ENCODE data around the gene GALNT13. TPM values are rescaled to one million over a fixed set of nuclear protein-coding genes. Genes with fewer than 3 reads are reported as not detected.

Gene GALNT13
- total RNA-seq, 2 donors from 2014 or later = 6.0 to 9.8 TPM

- Histone ChIP-seq H3K4me3 (ENCODE audit: low read length) (no peak overlapping the region), H3K27me3 (ENCODE audit: control insufficient read depth, insufficient read depth, low read length, poor library complexity, severe bottlenecking) (no peaks in the 10 kb centered on the region), H3K36me3 (ENCODE audit: control insufficient read depth, insufficient read depth, low read length) (no peaks in the 10 kb centered on the region), H3K27ac (ENCODE audit: low read depth, low read length) (no peak overlapping the region), H3K9ac (ENCODE audit: extremely low read depth, low read length, poor library complexity, severe bottlenecking) (no peak overlapping the region), H3K4me1 (ENCODE audit: control insufficient read depth, insufficient read depth, low read length) (no peaks in the 10 kb centered on the region), H3K9me3 (ENCODE audit: control insufficient read depth, low read length) (peaks cover 15% of the 10 kb centered on the region)
- peaks cover 16% of the 10 kb centered on the region for H3K9me3 Mint-ChIP-seq
- no peaks in the 10 kb centered on the region for H3K27me3 Mint-ChIP-seq (ENCODE audit: insufficient read depth)
- H3K4me3 Mint-ChIP-seq = no peak overlapping the region
- H3K4me1 Mint-ChIP-seq = peaks cover 17% of the 10 kb centered on the region
- WGBS, 2 experiments (ENCODE audit: insufficient coverage in 1 of 2, insufficient read length in 1 of 2) = 92 to 94% methylated on average over 5 of the region's 5 CpGs
- no peak for TF ChIP-seq CTCF (conservative IDR thresholded peaks at IDR 0.05)
- DNase-seq = no peak
- peaks cover 2% of the 10 kb centered on the region for H3K36me3 Mint-ChIP-seq (ENCODE audit: low read depth)
- no peak overlapping the region for H3K27ac Mint-ChIP-seq
Measured at GRCh38 chr2:154477319-154477718, 605.6 kb downstream of the GALNT13 start.

- no peak overlapping the region for H3K9ac ChIP-seq (ENCODE audit: extremely low read depth, low read length, poor library complexity, severe bottlenecking)
- no peak for DNase-seq
- Mint-ChIP-seq H3K4me1 (peaks cover 32% of the 10 kb centered on the region), H3K36me3 (ENCODE audit: low read depth) (no peaks in the 10 kb centered on the region), H3K9me3 (no peaks in the 10 kb centered on the region), H3K27me3 (ENCODE audit: insufficient read depth) (no peaks in the 10 kb centered on the region), H3K27ac (no peak overlapping the region), H3K4me3 (no peak overlapping the region)
- H3K4me1 ChIP-seq (ENCODE audit: control insufficient read depth, insufficient read depth, low read length) = no peaks in the 10 kb centered on the region
- H3K9me3 ChIP-seq (ENCODE audit: control insufficient read depth, low read length) = no peaks in the 10 kb centered on the region
- H3K36me3 ChIP-seq (ENCODE audit: control insufficient read depth, insufficient read depth, low read length) = no peaks in the 10 kb centered on the region
- no peak overlapping the region for H3K4me3 ChIP-seq (ENCODE audit: low read length)
- no peak for TF ChIP-seq CTCF (conservative IDR thresholded peaks at IDR 0.05)
- no peaks in the 10 kb centered on the region for H3K27me3 ChIP-seq (ENCODE audit: control insufficient read depth, insufficient read depth, low read length, poor library complexity, severe bottlenecking)
- 82% methylated on average over 1 of the region's 1 CpG; no CpG with 5 or more reads in 1 of the 2 experiments for WGBS, 2 experiments (ENCODE audit: insufficient coverage in 1 of 2, insufficient read length in 1 of 2)
- no peak overlapping the region for H3K27ac ChIP-seq (ENCODE audit: low read depth, low read length)
Measured at GRCh38 chr2:154480521-154480920, 608.8 kb downstream of the GALNT13 start.

- peaks cover 32% of the 10 kb centered on the region for H3K4me1 Mint-ChIP-seq
- H3K27ac Mint-ChIP-seq = no peak overlapping the region
Measured at GRCh38 chr2:154481336-154481735, 609.6 kb downstream of the GALNT13 start.

More at GRCh38 chr2:154481336-154481735, 609.6 kb downstream of the GALNT13 start:
- DNase-seq = no peak
- Histone ChIP-seq H3K9me3 (ENCODE audit: control insufficient read depth, low read length) (no peaks in the 10 kb centered on the region), H3K27me3 (ENCODE audit: control insufficient read depth, insufficient read depth, low read length, poor library complexity, severe bottlenecking) (no peaks in the 10 kb centered on the region), H3K4me3 (ENCODE audit: low read length) (no peak overlapping the region), H3K4me1 (ENCODE audit: control insufficient read depth, insufficient read depth, low read length) (no peaks in the 10 kb centered on the region), H3K36me3 (ENCODE audit: control insufficient read depth, insufficient read depth, low read length) (no peaks in the 10 kb centered on the region), H3K27ac (ENCODE audit: low read depth, low read length) (no peak overlapping the region), H3K9ac (ENCODE audit: extremely low read depth, low read length, poor library complexity, severe bottlenecking) (no peak overlapping the region)
- WGBS, 2 experiments (ENCODE audit: insufficient coverage in 1 of 2, insufficient read length in 1 of 2) = 92 to 93% methylated on average over 1 to 2 of the region's 2 CpGs
- no peaks in the 10 kb centered on the region for H3K36me3 Mint-ChIP-seq (ENCODE audit: low read depth)
- no peaks in the 10 kb centered on the region for H3K9me3 Mint-ChIP-seq
- TF ChIP-seq CTCF (conservative IDR thresholded peaks at IDR 0.05) = no peak
- H3K4me3 Mint-ChIP-seq = no peak overlapping the region
- H3K27me3 Mint-ChIP-seq (ENCODE audit: insufficient read depth) = no peaks in the 10 kb centered on the region
